ENCODE data around the gene GJA9.

- TF ChIP-seq POLR2A (IDR thresholded peaks at IDR 0.05; ENCODE audit: control extremely low read depth in 1 of 2, low read depth in 2 of 2, low read length in 2 of 2) = no peak
- no peak for TF ChIP-seq HDAC6 (IDR thresholded peaks at IDR 0.05; ENCODE audit: low read depth, low read length)
- TF ChIP-seq CTCF (IDR thresholded peaks at IDR 0.05; ENCODE audit: control extremely low read depth in 1 of 3, insufficient read depth in 1 of 3, low read depth in 1 of 3, low read length in 3 of 3) = no peak
- TF ChIP-seq POLR2AphosphoS5 (IDR thresholded peaks at IDR 0.05; ENCODE audit: low read depth, low read length) = no peak
- no peak for TF ChIP-seq EZH2 (IDR thresholded peaks at IDR 0.05; ENCODE audit: low read depth, low read length, severe bottlenecking)
- no peak for TF ChIP-seq EGR1 (IDR thresholded peaks at IDR 0.05; ENCODE audit: borderline replicate concordance, low read depth, low read length)
- no peak for TF ChIP-seq TAF1 (IDR thresholded peaks at IDR 0.05; ENCODE audit: low read depth, low read length)
- no peak for TF ChIP-seq GABPA (IDR thresholded peaks at IDR 0.05; ENCODE audit: borderline replicate concordance, insufficient read depth, low read length)
- TF ChIP-seq PHF8 (conservative IDR thresholded peaks at IDR 0.05; ENCODE audit: low read depth, low read length) = peak; percentile 35; the same call in 1 of the 2 replicates
- TF ChIP-seq, protein P1, sequence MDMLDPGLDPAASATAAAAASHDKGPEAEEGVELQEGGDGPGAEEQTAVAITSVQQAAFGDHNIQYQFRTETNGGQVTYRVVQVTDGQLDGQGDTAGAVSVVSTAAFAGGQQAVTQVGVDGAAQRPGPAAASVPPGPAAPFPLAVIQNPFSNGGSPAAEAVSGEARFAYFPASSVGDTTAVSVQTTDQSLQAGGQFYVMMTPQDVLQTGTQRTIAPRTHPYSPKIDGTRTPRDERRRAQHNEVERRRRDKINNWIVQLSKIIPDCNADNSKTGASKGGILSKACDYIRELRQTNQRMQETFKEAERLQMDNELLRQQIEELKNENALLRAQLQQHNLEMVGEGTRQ (IDR thresholded peaks at IDR 0.05; ENCODE audit: low read length) = no peak
- no peak for TF ChIP-seq ZNF274 (IDR thresholded peaks at IDR 0.05; ENCODE audit: borderline replicate concordance, extremely low read depth, low read length)
- TF ChIP-seq KDM5A (IDR thresholded peaks at IDR 0.05; ENCODE audit: low read length) = no peak
- TF ChIP-seq BRCA1 (IDR thresholded peaks at IDR 0.05; ENCODE audit: low read depth, low read length) = no peak
- TF ChIP-seq SP2 (IDR thresholded peaks at IDR 0.05; ENCODE audit: low read length) = no peak
Observed at GRCh38 chr1:38858833-38859560, 22.4 kb downstream of the GJA9 start.
